Measurements from ENCODE around the gene ANKIB1.
A peak's percentile ranks its signal among the peaks of the same experiment; 100 is the strongest.

The ANKIB1 gene

DNA sequence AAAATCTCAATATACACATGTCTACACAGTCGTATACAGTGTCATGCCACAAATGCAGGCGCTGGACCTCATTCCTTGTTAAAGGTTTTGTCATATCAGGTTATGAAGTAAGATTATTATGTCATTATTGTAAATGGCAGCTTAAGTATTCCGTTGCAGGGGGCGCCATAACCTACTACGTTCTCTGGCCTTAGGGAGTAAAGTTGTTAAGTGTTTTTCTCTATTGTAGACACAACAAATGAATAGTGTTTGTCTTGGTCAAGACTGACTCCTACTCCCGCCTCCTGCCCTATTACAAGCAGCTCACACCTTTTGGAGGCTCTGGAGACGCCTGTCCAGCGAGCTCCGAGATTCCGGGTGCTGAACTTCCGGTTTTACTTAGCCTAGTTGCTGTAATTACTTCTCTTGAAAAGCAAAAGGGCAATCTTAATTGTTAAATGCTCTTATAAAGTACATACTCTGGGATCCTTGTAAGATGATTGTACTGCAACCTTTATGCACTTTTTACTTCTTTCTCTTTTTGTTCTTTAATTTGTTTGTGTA, 202.5 kb downstream of the ANKIB1 start:
- peak; percentile 69 for DNase-seq (ENCODE audit: low spot score)

Data from LoVo (cell line).